ENCODE measurements around the gene CDH23. TPM values are rescaled to one million over a fixed set of nuclear protein-coding genes. Genes with fewer than 3 reads are reported as not detected.

Gene CDH23
- total and polyA plus RNA-seq, 2 of the 8 experiments (the other 6 are each of a cell fraction or from before 2014, with no cell fraction given): 1.9 to 4.9 TPM

GRCh38 chr10:71651928-71652327, 255.2 kb downstream of the CDH23 start:
- Histone ChIP-seq H3K23ac (ENCODE audit: insufficient read length) (no peak overlapping the region), H3K23me2 (ENCODE audit: low read depth, low read length) (no peaks in the 10 kb centered on the region; the same call in 1 of the 2 replicates), H3K9me3 (ENCODE audit: insufficient read depth in 2 of 2, low read depth in 1 of 2, low read length in 1 of 2) (no peaks in the 10 kb centered on the region), H2BK120ac (replicated peaks; ENCODE audit: low read depth, low read length) (no peak overlapping the region), H2BK5ac (ENCODE audit: low read depth, low read length) (peak overlapping the region; percentile 44; the same call in 1 of the 2 replicates), H3K4me3 (ENCODE audit: extremely low read depth in 1 of 4, insufficient read depth in 2 of 4, low read depth in 3 of 4, low read length in 4 of 4) (no peak overlapping the region), H3K56ac (replicated peaks; ENCODE audit: insufficient read length, low read depth, low read length) (no peak overlapping the region), H3K14ac (ENCODE audit: insufficient read length) (no peak overlapping the region), H2AFZ (ENCODE audit: low read length) (no peak overlapping the region), H3K4me2 (ENCODE audit: insufficient read depth in 1 of 2, low read depth in 2 of 2, low read length in 2 of 2) (no peak overlapping the region), H3K4ac (replicated peaks; ENCODE audit: insufficient read length, low read depth, low read length) (no peak overlapping the region), H3K4me1 (replicated peaks in 1 of 4; ENCODE audit: control insufficient read depth in 3 of 4, insufficient read depth in 4 of 4, low read length in 3 of 4) (peaks cover 11 to 22% (median 19%) of the 10 kb centered on the region in 4 experiments), H3K79me1 (ENCODE audit: low read depth, low read length) (no peaks in the 10 kb centered on the region), H4K91ac (replicated peaks; ENCODE audit: insufficient read length, low read length) (peak overlapping the region; percentile 34), H3K79me2 (ENCODE audit: control insufficient read depth in 1 of 2, insufficient read depth in 2 of 2, low read length in 2 of 2) (no peaks in the 10 kb centered on the region), H3K27me3 (replicated peaks in 1 of 4; ENCODE audit: control insufficient read depth in 3 of 4, extremely low read depth in 1 of 4, insufficient read depth in 3 of 4, low read length in 3 of 4) (peaks cover 0 to 16% (median 11%) of the 10 kb centered on the region in 4 experiments; a peak in 4 of 7 replicates), H3K18ac (ENCODE audit: extremely low read depth, low read length) (no peak overlapping the region), H2BK12ac (ENCODE audit: low read depth, low read length) (no peak overlapping the region), H4K8ac (ENCODE audit: extremely low read depth, insufficient read depth, low read length) (no peak overlapping the region), H3K27ac (ENCODE audit: low read depth, low read length) (no peak overlapping the region), H4K5ac (ENCODE audit: insufficient read length, low read depth, low read length) (no peak overlapping the region), H4K20me1 (replicated peaks in 1 of 2; ENCODE audit: control insufficient read depth in 1 of 2, insufficient read depth in 2 of 2, low read length in 2 of 2) (no peaks in the 10 kb centered on the region), H2AK5ac (ENCODE audit: low read depth, low read length) (no peak overlapping the region), H2BK15ac (ENCODE audit: low read length) (0 out of 2 replicates have a peak overlapping the region, but pooled peaks have one; percentile 31), H2BK20ac (ENCODE audit: low read length) (no peak overlapping the region), H3K36me3 (ENCODE audit: control insufficient read depth in 2 of 4, insufficient read depth in 4 of 4, low read length in 3 of 4) (no peaks in the 10 kb centered on the region), H3K9ac (replicated peaks in 1 of 4; ENCODE audit: extremely low read depth in 1 of 4, low read depth in 3 of 4, low read length in 3 of 4) (no peak overlapping the region)
- CTCF ChIA-PET (ENCODE audit: partially characterized antibody): interaction anchor here (0.6 to 3.2 kb wide), 13 partner anchors 8 to 152 kb away, joined by 3 to 20 read pairs (median 5); no protein-coding TSS in a partner anchor
- no peak for DNase-seq (ENCODE audit: low read depth in 1 of 2, low spot score in 2 of 2)
- 80% methylated on average over 4 of the region's 4 CpGs; no CpG with 5 or more reads in 1 of the 2 experiments for WGBS, 2 experiments (ENCODE audit: extremely low coverage in 1 of 2, insufficient coverage in 1 of 2, insufficient read length in 1 of 2, insufficient replicate concordance in 2 of 2, low coverage in 1 of 2, low lambda C conversion rate in 2 of 2, missing lambda C conversion rate in 1 of 2)
- POLR2A ChIA-PET (ENCODE audit: partially characterized antibody): interaction anchor here (0.6 kb wide), 1 partner anchor 29 kb away, joined by 3 read pairs; no protein-coding TSS in a partner anchor
- FAIRE-seq: no peak
- no peak for TF ChIP-seq RAD21 (IDR thresholded peaks at IDR 0.05 in 1 of 2, conservative IDR thresholded peaks at IDR 0.05 in 1 of 2; ENCODE audit: low read depth in 2 of 2, low read length in 2 of 2)
- TF ChIP-seq KDM4A (IDR thresholded peaks at IDR 0.05; ENCODE audit: low read depth, low read length, severe bottlenecking): no peak
- no peak for TF ChIP-seq BRCA1 (IDR thresholded peaks at IDR 0.05; ENCODE audit: low read depth, low read length)
- TF ChIP-seq EZH2 (IDR thresholded peaks at IDR 0.05; ENCODE audit: low read depth, low read length, severe bottlenecking): no peak
- no peak for TF ChIP-seq NRF1 (IDR thresholded peaks at IDR 0.05; ENCODE audit: low read depth, low read length)
- TF ChIP-seq CHD2 (IDR thresholded peaks at IDR 0.05; ENCODE audit: low read length): no peak
- no peak for TF ChIP-seq BCL11A (IDR thresholded peaks at IDR 0.05; ENCODE audit: low read depth in 2 of 2, low read length in 2 of 2)
- TF ChIP-seq GABPA (IDR thresholded peaks at IDR 0.05; ENCODE audit: borderline replicate concordance, insufficient read depth, low read length): no peak
- no peak for TF ChIP-seq EGR1 (IDR thresholded peaks at IDR 0.05; ENCODE audit: borderline replicate concordance, low read depth, low read length)
- TF ChIP-seq HDAC2 (IDR thresholded peaks at IDR 0.05; ENCODE audit: borderline replicate concordance in 1 of 2, low read depth in 2 of 2, low read length in 2 of 2): no peak
- no peak for TF ChIP-seq SUZ12 (IDR thresholded peaks at IDR 0.05; ENCODE audit: low read length)
